Parathyroid adenoma (tissue), 2 donors: ENCODE measurements around the gene MKS1.
A peak's percentile ranks its signal among the peaks of the same experiment; 100 is the strongest.

Experiments
- H2AFZ ChIP-seq: fragments of 300-600 bp; sonication (generic); one replicate; pipeline ENCODE4 v1.7.0; 2017; ENCODE audit warnings: antibody characterized with exemption, mild to moderate bottlenecking
- H3K27ac ChIP-seq: fragments of 300-600 bp; sonication (generic); one replicate; pipeline ENCODE4 v1.7.0; 2017
- H3K27me3 ChIP-seq: fragments of 300-600 bp; sonication (generic); one replicate; pipeline ENCODE4 v1.7.0; 2017; ENCODE audit warnings: low read length; ENCODE audit not compliant: control insufficient read depth, insufficient read depth
- H3K36me3 ChIP-seq: fragments of 300-600 bp; sonication (generic); one replicate; pipeline ENCODE4 v1.7.0; 2017; ENCODE audit warnings: low read length; ENCODE audit not compliant: control insufficient read depth, insufficient read depth
- H3K4me1 ChIP-seq: fragments of 300-600 bp; sonication (generic); one replicate; pipeline ENCODE4 v1.7.0; 2017; ENCODE audit warnings: control low read depth
- H3K4me2 ChIP-seq: fragments of 300-600 bp; sonication (generic); one replicate; pipeline ENCODE4 v1.7.0; 2017; ENCODE audit warnings: low read length
- H3K4me3 ChIP-seq: fragments of 300-600 bp; sonication (generic); one replicate; pipeline ENCODE4 v1.7.0; 2017; ENCODE audit warnings: low read depth, low read length
- H3K79me2 ChIP-seq: fragments of 300-600 bp; sonication (generic); one replicate; pipeline ENCODE4 v1.7.0; 2017; ENCODE audit warnings: control low read depth
- H3K9ac ChIP-seq: fragments of 300-600 bp; sonication (generic); one replicate; pipeline ENCODE4 v1.7.0; 2017; ENCODE audit warnings: mild to moderate bottlenecking
- H3K9me3 ChIP-seq: fragments of 300-600 bp; sonication (generic); one replicate; pipeline ENCODE4 v1.7.0; 2017; ENCODE audit warnings: low read length; ENCODE audit not compliant: control insufficient read depth
- CTCF ChIP-seq: fragments of 300-600 bp; sonication (generic); IDR thresholded peaks from one replicate; pipeline ENCODE4 v1.7.0; 2017; ENCODE audit warnings: antibody characterized with exemption, mild to moderate bottlenecking
- donor health status: primary hyperparathyroidism.

The MKS1 gene

GRCh38 chr17:58187063-58187462 is 32.0 kb downstream of the MKS1 start:
- H3K4me3 ChIP-seq = no peak overlapping the region
- no peak overlapping the region for H3K4me2 ChIP-seq
- H3K79me2 ChIP-seq = no peaks in the 10 kb centered on the region
- H2AFZ ChIP-seq = no peak overlapping the region
- H3K27me3 ChIP-seq = no peaks in the 10 kb centered on the region
- H3K4me1 ChIP-seq = no peaks in the 10 kb centered on the region
- no peak overlapping the region for H3K27ac ChIP-seq
- no peak for TF ChIP-seq CTCF
- H3K9me3 ChIP-seq = no peaks in the 10 kb centered on the region
- no peaks in the 10 kb centered on the region for H3K36me3 ChIP-seq
- H3K9ac ChIP-seq = no peak overlapping the region

- H3K4me1 ChIP-seq = no peaks in the 10 kb centered on the region
- no peaks in the 10 kb centered on the region for H3K79me2 ChIP-seq
- no peak overlapping the region for H3K4me2 ChIP-seq
- H3K27me3 ChIP-seq = no peaks in the 10 kb centered on the region
- no peak overlapping the region for H2AFZ ChIP-seq
- no peaks in the 10 kb centered on the region for H3K36me3 ChIP-seq
- no peaks in the 10 kb centered on the region for H3K9me3 ChIP-seq
- H3K4me3 ChIP-seq = no peak overlapping the region
- H3K9ac ChIP-seq = no peak overlapping the region
- TF ChIP-seq CTCF = no peak
- no peak overlapping the region for H3K27ac ChIP-seq
Observed at GRCh38 chr17:58186591-58186990, 32.5 kb downstream of the MKS1 start.

- Histone ChIP-seq H3K36me3 (no peaks in the 10 kb centered on the region), H3K27ac (no peak overlapping the region), H3K27me3 (no peaks in the 10 kb centered on the region), H3K4me2 (no peak overlapping the region), H3K79me2 (no peaks in the 10 kb centered on the region), H3K9ac (no peak overlapping the region), H3K4me1 (no peaks in the 10 kb centered on the region), H2AFZ (peak overlapping the region; percentile 38), H3K4me3 (no peak overlapping the region), H3K9me3 (no peaks in the 10 kb centered on the region)
- no peak for TF ChIP-seq CTCF
Observed at GRCh38 chr17:58184986-58185761, 33.9 kb downstream of the MKS1 start.

- no peak overlapping the region for H3K27ac ChIP-seq
Observed at GRCh38 chr17:58184308-58184985, 34.6 kb downstream of the MKS1 start.

More at GRCh38 chr17:58184308-58184985, 34.6 kb downstream of the MKS1 start:
- no peak for TF ChIP-seq CTCF
- no peaks in the 10 kb centered on the region for H3K79me2 ChIP-seq
- H2AFZ ChIP-seq = no peak overlapping the region
- no peak overlapping the region for H3K9ac ChIP-seq
- H3K27me3 ChIP-seq = no peaks in the 10 kb centered on the region
- no peaks in the 10 kb centered on the region for H3K4me1 ChIP-seq
- H3K4me3 ChIP-seq = no peak overlapping the region
- H3K9me3 ChIP-seq = no peaks in the 10 kb centered on the region
- H3K36me3 ChIP-seq = no peaks in the 10 kb centered on the region
- no peak overlapping the region for H3K4me2 ChIP-seq
